GM23338 (cell line): ENCODE results near the gene TRMT11. TPM values are rescaled to one million over a fixed set of nuclear protein-coding genes. Genes with fewer than 3 reads are reported as not detected.

ENCODE experiments used
- ATAC-seq: fragments of 200-7000 bp; cut with Tn5 transposase; 3 replicates; pipeline ENCODE4 v1.9.1; 2020
- DNase-seq: peaks from one replicate; pipeline ENCODE4 v3.0.0-alpha.2; 2015; ENCODE audit warnings: low spot score
- H2AFZ ChIP-seq: fragments of 200-600 bp; sonication (generic); 2 replicates; pipeline ENCODE4 v1.8.0; 2016; ENCODE audit warnings: antibody characterized with exemption, mild to moderate bottlenecking, moderate library complexity
- H3F3A ChIP-seq: fragments of 200-600 bp; sonication (generic); replicated peaks from 2 replicates; pipeline ENCODE4 v1.8.0; 2017; ENCODE audit warnings: antibody characterized with exemption, mixed run types, low read depth
- H3K27ac ChIP-seq: fragments of 200-600 bp; sonication (generic); 2 replicates; pipeline ENCODE4 v1.6.1; 2016; ENCODE audit warnings: low read depth
- H3K27me3 ChIP-seq: fragments of 200-600 bp; sonication (generic); 2 replicates; pipeline ENCODE4 v1.8.0; 2016; ENCODE audit warnings: mild to moderate bottlenecking, mixed run types, moderate library complexity; ENCODE audit not compliant: insufficient read depth
- H3K36me3 ChIP-seq: fragments of 200-600 bp; sonication (generic); 2 replicates; pipeline ENCODE4 v1.8.0; 2016; ENCODE audit warnings: mild to moderate bottlenecking; ENCODE audit not compliant: insufficient read depth
- H3K4me1 ChIP-seq: fragments of 200-600 bp; sonication (generic); 2 replicates; pipeline ENCODE4 v1.8.0; 2016; ENCODE audit warnings: mild to moderate bottlenecking, moderate library complexity; ENCODE audit not compliant: insufficient read depth
- H3K4me2 ChIP-seq: fragments of 200-600 bp; sonication (generic); 2 replicates; pipeline ENCODE4 v1.7.1; 2017; ENCODE audit warnings: mixed run types
- H3K4me3 ChIP-seq: fragments of 200-600 bp; sonication (generic); 2 replicates; pipeline ENCODE4 v1.6.1; 2016; ENCODE audit warnings: mixed run types
- H3K79me2 ChIP-seq: fragments of 200-600 bp; sonication (generic); replicated peaks from 2 replicates; pipeline ENCODE4 v1.8.0; 2017; ENCODE audit warnings: mild to moderate bottlenecking; ENCODE audit not compliant: insufficient read depth
- H3K9me2 ChIP-seq: fragments of 200-600 bp; sonication (generic); 2 replicates; pipeline ENCODE4 v1.8.0; 2017; ENCODE audit not compliant: insufficient read depth
- H4K20me1 ChIP-seq: fragments of 200-600 bp; sonication (generic); replicated peaks from 2 replicates; pipeline ENCODE4 v1.8.0; 2017; ENCODE audit warnings: mild to moderate bottlenecking; ENCODE audit not compliant: insufficient read depth
- H3K27ac Mint-ChIP-seq: 2 replicates; pipeline ENCODE4 v1.8.0; 2020; ENCODE audit warnings: inconsistent platforms, mild to moderate bottlenecking, moderate library complexity, mixed read lengths
- H3K27me3 Mint-ChIP-seq: 3 replicates; pipeline ENCODE4 v1.8.0; 2022; ENCODE audit warnings: low read depth, mild to moderate bottlenecking, moderate library complexity, mixed read lengths, inconsistent platforms; ENCODE audit not compliant: insufficient read depth, poor library complexity
- H3K36me3 Mint-ChIP-seq: 3 replicates; pipeline ENCODE4 v1.8.0; 2021; ENCODE audit warnings: low read depth, mild to moderate bottlenecking, inconsistent platforms, moderate library complexity, mixed read lengths
- H3K4me1 Mint-ChIP-seq: 3 replicates; pipeline ENCODE4 v1.8.0; 2020; ENCODE audit warnings: mild to moderate bottlenecking, inconsistent platforms, mixed read lengths
- H3K4me3 Mint-ChIP-seq: 3 replicates; pipeline ENCODE4 v1.8.0; 2021; ENCODE audit warnings: moderate library complexity, mild to moderate bottlenecking, inconsistent platforms, mixed read lengths
- H3K9me3 Mint-ChIP-seq: 3 replicates; pipeline ENCODE4 v1.8.0; 2020; ENCODE audit warnings: moderate library complexity, mild to moderate bottlenecking, inconsistent platforms, mixed read lengths
- CREB1 ChIP-seq: fragments of 250-450 bp; sonication (Bioruptor Pico); IDR thresholded peaks from 2 replicates; pipeline ENCODE4 v1.5.0; 2020; ENCODE audit warnings: low read depth, mild to moderate bottlenecking, moderate library complexity
- CTCF ChIP-seq, 2 experiments: fragments of 200-600 bp in 1 of 2; sonication (generic) in 1 of 2; conservative IDR thresholded peaks; 2 replicates each; pipeline versions ENCODE4 v1.5.1 to v1.6.1; 2016 to 2017; ENCODE audit warnings: antibody characterized with exemption in 2 of 2, low read depth in 2 of 2, mild to moderate bottlenecking in 2 of 2, moderate library complexity in 1 of 2
- EZH2 ChIP-seq: fragments of 200-600 bp; sonication (generic); IDR thresholded peaks from one replicate; pipeline ENCODE4 v1.8.0; 2017; ENCODE audit warnings: antibody characterized with exemption, mild to moderate bottlenecking, low read depth; ENCODE audit not compliant: unreplicated experiment
- EZH2phosphoT487 ChIP-seq: fragments of 200-600 bp; sonication (generic); IDR thresholded peaks from one replicate; pipeline ENCODE4 v1.8.1; 2018; ENCODE audit warnings: antibody characterized with exemption; ENCODE audit not compliant: unreplicated experiment
- JUNB ChIP-seq: IDR thresholded peaks from one replicate; pipeline ENCODE4 v1.6.1; 2016; ENCODE audit warnings: antibody characterized with exemption; ENCODE audit not compliant: unreplicated experiment
- NANOG ChIP-seq: IDR thresholded peaks from 2 replicates; pipeline ENCODE4 v1.6.1; 2016; ENCODE audit warnings: antibody characterized with exemption, borderline replicate concordance
- POLR2AphosphoS5 ChIP-seq: IDR thresholded peaks from 2 replicates; pipeline ENCODE4 v1.6.1; 2016; ENCODE audit warnings: antibody characterized with exemption, low read depth
- STAT1 ChIP-seq: IDR thresholded peaks from one replicate; pipeline ENCODE4 v1.6.1; 2016; ENCODE audit warnings: antibody characterized with exemption; ENCODE audit not compliant: unreplicated experiment
- ZNF114 ChIP-seq: fragments of 250-450 bp; sonication (Bioruptor Pico); IDR thresholded peaks from 2 replicates; pipeline ENCODE4 v1.5.0; 2020; ENCODE audit warnings: mild to moderate bottlenecking, moderate library complexity
- ZNF331 ChIP-seq: fragments of 250-450 bp; sonication (Bioruptor Pico); IDR thresholded peaks from 2 replicates; pipeline ENCODE4 v1.5.0; 2020; ENCODE audit warnings: low read depth, mild to moderate bottlenecking, moderate library complexity
- polyA plus RNA-seq: library from polyadenylated mRNA; unstranded; fragments of >200 nt; fragmentation: Nextera tagmentation; extraction: Ambion mirVana; gene quantifications from 2 replicates; pipeline ENCODE4 v1.2.1, GENCODE V29; 2016
- total RNA-seq: library from RNA; depleted of rRNA; stranded (reverse); fragments of >200 nt; shearing (Covaris generic); gene quantifications from 2 replicates; pipeline ENCODE4 v1.2.3, GENCODE V29; 2014
- TF ChIP-seq, protein P1 (sequence below): IDR thresholded peaks from 2 replicates; pipeline ENCODE4 v1.6.1; 2016; ENCODE audit warnings: antibody characterized with exemption
- TF ChIP-seq, protein P2 (sequence below): IDR thresholded peaks from one replicate; pipeline ENCODE4 v1.6.1; 2018; ENCODE audit warnings: antibody characterized with exemption; ENCODE audit not compliant: unreplicated experiment
- TF ChIP-seq, protein P3 (sequence below): fragments of 250-450 bp; sonication (Bioruptor Pico); IDR thresholded peaks from 2 replicates; pipeline ENCODE4 v1.5.0; 2020; ENCODE audit warnings: mild to moderate bottlenecking, moderate library complexity

Gene TRMT11
- total and polyA plus RNA-seq, 2 experiments from 2014 or later: 49.5 to 50.9 TPM

DNA sequence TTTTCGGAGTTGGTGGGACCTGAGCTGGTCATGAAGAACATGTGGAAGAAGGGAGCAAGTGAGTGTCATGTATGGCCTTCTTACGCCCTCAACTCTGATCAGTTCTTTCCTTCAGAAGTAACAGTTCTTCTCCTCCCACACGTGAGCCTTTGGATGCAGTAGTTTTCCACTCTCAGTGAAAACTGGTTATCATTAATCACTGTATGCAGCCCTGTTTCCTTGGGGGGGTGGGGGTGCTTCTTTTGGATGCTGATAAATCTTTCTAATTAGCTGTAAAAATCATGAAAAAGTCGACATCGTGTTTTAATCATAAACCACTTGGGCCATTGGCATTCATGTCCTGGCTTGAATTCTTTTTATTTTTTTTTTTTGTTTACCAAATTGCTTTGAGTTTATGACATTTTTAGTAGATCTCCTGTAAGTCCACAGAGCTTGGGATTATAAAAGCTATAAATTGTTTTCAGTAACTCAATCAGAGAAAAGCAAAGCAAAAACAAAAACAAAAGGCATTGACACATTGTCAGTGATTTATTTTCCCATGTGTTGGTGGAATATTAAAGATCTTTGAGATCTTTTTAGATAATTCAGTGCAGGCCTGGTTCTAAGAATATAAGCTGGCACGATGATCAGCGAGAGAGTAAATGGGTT is 84.8 kb downstream of the TRMT11 start:
- Histone ChIP-seq H3F3A (no peaks in the 10 kb centered on the region), H3K27ac (no peak overlapping the region), H2AFZ (no peak overlapping the region), H3K4me1 (peaks cover 14% of the 10 kb centered on the region), H3K9me2 (peaks cover 4% of the 10 kb centered on the region; the same call in 1 of the 2 replicates), H3K4me2 (no peak overlapping the region), H4K20me1 (no peaks in the 10 kb centered on the region; the same call in 1 of the 2 replicates), H3K27me3 (no peaks in the 10 kb centered on the region), H3K4me3 (no peak overlapping the region), H3K79me2 (no peaks in the 10 kb centered on the region), H3K36me3 (no peaks in the 10 kb centered on the region)
- peaks cover 1% of the 10 kb centered on the region for H3K27me3 Mint-ChIP-seq
- TF ChIP-seq NANOG: no peak
- TF ChIP-seq, protein P1, sequence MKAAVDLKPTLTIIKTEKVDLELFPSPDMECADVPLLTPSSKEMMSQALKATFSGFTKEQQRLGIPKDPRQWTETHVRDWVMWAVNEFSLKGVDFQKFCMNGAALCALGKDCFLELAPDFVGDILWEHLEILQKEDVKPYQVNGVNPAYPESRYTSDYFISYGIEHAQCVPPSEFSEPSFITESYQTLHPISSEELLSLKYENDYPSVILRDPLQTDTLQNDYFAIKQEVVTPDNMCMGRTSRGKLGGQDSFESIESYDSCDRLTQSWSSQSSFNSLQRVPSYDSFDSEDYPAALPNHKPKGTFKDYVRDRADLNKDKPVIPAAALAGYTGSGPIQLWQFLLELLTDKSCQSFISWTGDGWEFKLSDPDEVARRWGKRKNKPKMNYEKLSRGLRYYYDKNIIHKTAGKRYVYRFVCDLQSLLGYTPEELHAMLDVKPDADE: no peak
- TF ChIP-seq JUNB: no peak
- no peak for TF ChIP-seq EZH2
- no peak for TF ChIP-seq CREB1 (CRISPR knock-in tag)
- TF ChIP-seq, protein P2, sequence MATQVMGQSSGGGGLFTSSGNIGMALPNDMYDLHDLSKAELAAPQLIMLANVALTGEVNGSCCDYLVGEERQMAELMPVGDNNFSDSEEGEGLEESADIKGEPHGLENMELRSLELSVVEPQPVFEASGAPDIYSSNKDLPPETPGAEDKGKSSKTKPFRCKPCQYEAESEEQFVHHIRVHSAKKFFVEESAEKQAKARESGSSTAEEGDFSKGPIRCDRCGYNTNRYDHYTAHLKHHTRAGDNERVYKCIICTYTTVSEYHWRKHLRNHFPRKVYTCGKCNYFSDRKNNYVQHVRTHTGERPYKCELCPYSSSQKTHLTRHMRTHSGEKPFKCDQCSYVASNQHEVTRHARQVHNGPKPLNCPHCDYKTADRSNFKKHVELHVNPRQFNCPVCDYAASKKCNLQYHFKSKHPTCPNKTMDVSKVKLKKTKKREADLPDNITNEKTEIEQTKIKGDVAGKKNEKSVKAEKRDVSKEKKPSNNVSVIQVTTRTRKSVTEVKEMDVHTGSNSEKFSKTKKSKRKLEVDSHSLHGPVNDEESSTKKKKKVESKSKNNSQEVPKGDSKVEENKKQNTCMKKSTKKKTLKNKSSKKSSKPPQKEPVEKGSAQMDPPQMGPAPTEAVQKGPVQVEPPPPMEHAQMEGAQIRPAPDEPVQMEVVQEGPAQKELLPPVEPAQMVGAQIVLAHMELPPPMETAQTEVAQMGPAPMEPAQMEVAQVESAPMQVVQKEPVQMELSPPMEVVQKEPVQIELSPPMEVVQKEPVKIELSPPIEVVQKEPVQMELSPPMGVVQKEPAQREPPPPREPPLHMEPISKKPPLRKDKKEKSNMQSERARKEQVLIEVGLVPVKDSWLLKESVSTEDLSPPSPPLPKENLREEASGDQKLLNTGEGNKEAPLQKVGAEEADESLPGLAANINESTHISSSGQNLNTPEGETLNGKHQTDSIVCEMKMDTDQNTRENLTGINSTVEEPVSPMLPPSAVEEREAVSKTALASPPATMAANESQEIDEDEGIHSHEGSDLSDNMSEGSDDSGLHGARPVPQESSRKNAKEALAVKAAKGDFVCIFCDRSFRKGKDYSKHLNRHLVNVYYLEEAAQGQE: no peak
- TF ChIP-seq CTCF (conservative IDR thresholded peaks at IDR 0.05; ENCODE audit: low read depth in 2 of 2): no peak
- TF ChIP-seq POLR2AphosphoS5: no peak
- no peak for TF ChIP-seq STAT1
- no peak for TF ChIP-seq ZNF331 (CRISPR knock-in tag)
- TF ChIP-seq, protein P3, sequence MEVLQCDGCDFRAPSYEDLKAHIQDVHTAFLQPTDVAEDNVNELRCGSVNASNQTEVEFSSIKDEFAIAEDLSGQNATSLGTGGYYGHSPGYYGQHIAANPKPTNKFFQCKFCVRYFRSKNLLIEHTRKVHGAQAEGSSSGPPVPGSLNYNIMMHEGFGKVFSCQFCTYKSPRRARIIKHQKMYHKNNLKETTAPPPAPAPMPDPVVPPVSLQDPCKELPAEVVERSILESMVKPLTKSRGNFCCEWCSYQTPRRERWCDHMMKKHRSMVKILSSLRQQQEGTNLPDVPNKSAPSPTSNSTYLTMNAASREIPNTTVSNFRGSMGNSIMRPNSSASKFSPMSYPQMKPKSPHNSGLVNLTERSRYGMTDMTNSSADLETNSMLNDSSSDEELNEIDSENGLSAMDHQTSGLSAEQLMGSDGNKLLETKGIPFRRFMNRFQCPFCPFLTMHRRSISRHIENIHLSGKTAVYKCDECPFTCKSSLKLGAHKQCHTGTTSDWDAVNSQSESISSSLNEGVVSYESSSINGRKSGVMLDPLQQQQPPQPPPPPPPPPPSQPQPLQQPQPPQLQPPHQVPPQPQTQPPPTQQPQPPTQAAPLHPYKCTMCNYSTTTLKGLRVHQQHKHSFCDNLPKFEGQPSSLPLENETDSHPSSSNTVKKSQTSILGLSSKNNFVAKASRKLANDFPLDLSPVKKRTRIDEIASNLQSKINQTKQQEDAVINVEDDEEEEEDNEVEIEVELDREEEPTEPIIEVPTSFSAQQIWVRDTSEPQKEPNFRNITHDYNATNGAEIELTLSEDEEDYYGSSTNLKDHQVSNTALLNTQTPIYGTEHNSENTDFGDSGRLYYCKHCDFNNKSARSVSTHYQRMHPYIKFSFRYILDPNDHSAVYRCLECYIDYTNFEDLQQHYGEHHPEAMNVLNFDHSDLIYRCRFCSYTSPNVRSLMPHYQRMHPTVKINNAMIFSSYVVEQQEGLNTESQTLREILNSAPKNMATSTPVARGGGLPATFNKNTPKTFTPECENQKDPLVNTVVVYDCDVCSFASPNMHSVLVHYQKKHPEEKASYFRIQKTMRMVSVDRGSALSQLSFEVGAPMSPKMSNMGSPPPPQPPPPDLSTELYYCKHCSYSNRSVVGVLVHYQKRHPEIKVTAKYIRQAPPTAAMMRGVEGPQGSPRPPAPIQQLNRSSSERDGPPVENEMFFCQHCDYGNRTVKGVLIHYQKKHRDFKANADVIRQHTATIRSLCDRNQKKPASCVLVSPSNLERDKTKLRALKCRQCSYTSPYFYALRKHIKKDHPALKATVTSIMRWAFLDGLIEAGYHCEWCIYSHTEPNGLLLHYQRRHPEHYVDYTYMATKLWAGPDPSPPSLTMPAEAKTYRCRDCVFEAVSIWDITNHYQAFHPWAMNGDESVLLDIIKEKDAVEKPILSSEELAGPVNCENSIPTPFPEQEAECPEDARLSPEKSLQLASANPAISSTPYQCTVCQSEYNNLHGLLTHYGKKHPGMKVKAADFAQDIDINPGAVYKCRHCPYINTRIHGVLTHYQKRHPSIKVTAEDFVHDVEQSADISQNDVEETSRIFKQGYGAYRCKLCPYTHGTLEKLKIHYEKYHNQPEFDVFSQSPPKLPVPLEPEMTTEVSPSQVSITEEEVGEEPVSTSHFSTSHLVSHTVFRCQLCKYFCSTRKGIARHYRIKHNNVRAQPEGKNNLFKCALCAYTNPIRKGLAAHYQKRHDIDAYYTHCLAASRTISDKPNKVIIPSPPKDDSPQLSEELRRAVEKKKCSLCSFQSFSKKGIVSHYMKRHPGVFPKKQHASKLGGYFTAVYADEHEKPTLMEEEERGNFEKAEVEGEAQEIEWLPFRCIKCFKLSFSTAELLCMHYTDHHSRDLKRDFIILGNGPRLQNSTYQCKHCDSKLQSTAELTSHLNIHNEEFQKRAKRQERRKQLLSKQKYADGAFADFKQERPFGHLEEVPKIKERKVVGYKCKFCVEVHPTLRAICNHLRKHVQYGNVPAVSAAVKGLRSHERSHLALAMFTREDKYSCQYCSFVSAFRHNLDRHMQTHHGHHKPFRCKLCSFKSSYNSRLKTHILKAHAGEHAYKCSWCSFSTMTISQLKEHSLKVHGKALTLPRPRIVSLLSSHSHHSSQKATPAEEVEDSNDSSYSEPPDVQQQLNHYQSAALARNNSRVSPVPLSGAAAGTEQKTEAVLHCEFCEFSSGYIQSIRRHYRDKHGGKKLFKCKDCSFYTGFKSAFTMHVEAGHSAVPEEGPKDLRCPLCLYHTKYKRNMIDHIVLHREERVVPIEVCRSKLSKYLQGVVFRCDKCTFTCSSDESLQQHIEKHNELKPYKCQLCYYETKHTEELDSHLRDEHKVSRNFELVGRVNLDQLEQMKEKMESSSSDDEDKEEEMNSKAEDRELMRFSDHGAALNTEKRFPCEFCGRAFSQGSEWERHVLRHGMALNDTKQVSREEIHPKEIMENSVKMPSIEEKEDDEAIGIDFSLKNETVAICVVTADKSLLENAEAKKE (CRISPR knock-in tag): no peak
- no peak for TF ChIP-seq ZNF114 (CRISPR knock-in tag)
- TF ChIP-seq EZH2phosphoT487: no peak
- no peak for ATAC-seq
- H3K36me3 Mint-ChIP-seq: no peaks in the 10 kb centered on the region
- no peaks in the 10 kb centered on the region; the same call in 2 of the 3 replicates for H3K9me3 Mint-ChIP-seq
- H3K4me1 Mint-ChIP-seq: peaks cover 13% of the 10 kb centered on the region
- H3K27ac Mint-ChIP-seq: no peak overlapping the region
- DNase-seq: no peak
- H3K4me3 Mint-ChIP-seq: no peak overlapping the region
